DND-41 (cell line): ENCODE data around the gene CD81.

Experiments used
- ATAC-seq: fragments of 200-7000 bp; cut with Tn5 transposase; 3 replicates; pipeline ENCODE4 v1.9.1; 2021; ENCODE audit warnings: low read depth; ENCODE audit not compliant: insufficient read depth
- DNase-seq: peaks from one replicate; pipeline ENCODE4 v3.0.0-alpha.2; 2020
- H2AFZ ChIP-seq: 2 replicates; pipeline ENCODE4 v1.6.0; 2012; ENCODE audit warnings: low read depth, low read length
- H3K27ac ChIP-seq: 2 replicates; pipeline ENCODE4 v1.5.1; 2012; ENCODE audit warnings: low read length, inconsistent platforms
- H3K27me3 ChIP-seq: fragments of 200-600 bp; sonication (generic); 2 replicates; pipeline ENCODE4 v1.6.0; 2012; ENCODE audit warnings: low read length, mild to moderate bottlenecking, inconsistent platforms; ENCODE audit not compliant: insufficient read depth, poor library complexity
- H3K36me3 ChIP-seq: 2 replicates; pipeline ENCODE4 v1.5.1; 2012; ENCODE audit warnings: low read length, inconsistent platforms; ENCODE audit not compliant: insufficient read depth
- H3K4me1 ChIP-seq: 2 replicates; pipeline ENCODE4 v1.5.1; 2012; ENCODE audit warnings: mild to moderate bottlenecking, low read length; ENCODE audit not compliant: insufficient read depth
- H3K4me2 ChIP-seq: 2 replicates; pipeline ENCODE4 v1.6.0; 2012; ENCODE audit warnings: mild to moderate bottlenecking, moderate library complexity, low read length, inconsistent platforms; ENCODE audit not compliant: insufficient read depth
- H3K4me3 ChIP-seq, 2 experiments: fragments of 200-600 bp in 1 of 2; shearing (Covaris generic) in 1 of 2; 2 replicates each; pipeline ENCODE4 v1.5.1; 2012 to 2016; ENCODE audit warnings: inconsistent platforms in 2 of 2, low read length in 2 of 2, mild to moderate bottlenecking in 2 of 2, low read depth in 1 of 2, moderate library complexity in 1 of 2
- H3K79me2 ChIP-seq: 2 replicates; pipeline ENCODE4 v1.6.0; 2012; ENCODE audit warnings: low read length, inconsistent platforms; ENCODE audit not compliant: insufficient read depth
- H3K9ac ChIP-seq: 2 replicates; pipeline ENCODE4 v1.6.0; 2012; ENCODE audit warnings: low read depth, mild to moderate bottlenecking, inconsistent platforms, low read length, moderate library complexity
- H3K9me3 ChIP-seq: 2 replicates; pipeline ENCODE4 v1.5.1; 2012; ENCODE audit warnings: low read length, moderate library complexity, mild to moderate bottlenecking, inconsistent platforms; ENCODE audit not compliant: insufficient read depth, severe bottlenecking
- H4K20me1 ChIP-seq: 2 replicates; pipeline ENCODE4 v1.6.0; 2012; ENCODE audit warnings: low read length; ENCODE audit not compliant: insufficient read depth
- EZH2 ChIP-seq: IDR thresholded peaks from 3 replicates; pipeline ENCODE4 v1.6.1; 2012; ENCODE audit warnings: borderline replicate concordance, low read depth, mild to moderate bottlenecking, moderate library complexity, low read length, inconsistent platforms; ENCODE audit not compliant: severe bottlenecking
- TF ChIP-seq, protein P1 (sequence below): IDR thresholded peaks from 2 replicates; pipeline ENCODE4 v1.5.1; 2012; ENCODE audit warnings: borderline replicate concordance, low read length, moderate library complexity, mild to moderate bottlenecking; ENCODE audit not compliant: poor library complexity, severe bottlenecking; ENCODE audit errors: extremely low read depth

The CD81 gene

DNA sequence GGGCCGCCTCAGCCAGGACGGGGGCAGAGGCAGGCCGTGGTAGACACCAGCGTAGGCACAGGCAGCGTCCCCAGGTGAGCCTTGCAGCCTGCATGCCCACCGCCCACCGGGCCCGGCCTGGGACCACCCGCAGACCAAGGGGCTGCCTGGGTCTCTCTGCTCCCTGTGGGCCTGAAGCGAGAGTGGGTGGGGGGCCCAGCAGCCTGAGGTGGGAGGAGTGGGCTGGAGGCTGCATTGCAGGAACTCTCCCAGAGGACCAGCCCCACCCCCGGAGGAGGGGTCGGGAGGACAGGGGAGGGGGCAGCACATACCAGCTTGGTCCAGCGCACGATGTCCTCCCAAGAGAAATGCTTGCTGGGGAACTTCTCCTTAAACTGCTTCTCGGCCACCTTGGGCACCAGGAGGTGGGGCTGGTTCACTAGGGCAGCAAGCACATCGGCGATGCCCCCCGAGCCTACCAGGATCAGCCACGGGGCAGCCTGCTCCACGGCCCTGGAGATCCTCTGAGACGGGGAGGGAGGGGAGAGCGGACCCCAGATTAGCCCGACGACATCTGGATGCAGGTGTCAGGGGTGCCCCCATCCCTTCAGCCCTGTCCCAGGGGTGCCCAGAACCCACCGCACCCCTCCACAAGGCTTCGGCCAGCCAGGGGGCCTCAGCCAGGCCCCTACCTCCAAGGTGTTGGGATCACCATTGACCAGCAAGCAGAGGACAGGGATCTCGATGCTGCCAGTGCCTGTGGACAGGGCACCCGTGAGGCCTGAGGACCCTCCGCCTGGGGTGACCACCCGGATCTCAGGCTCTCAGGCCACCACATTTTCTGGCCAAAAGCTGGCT lies 41.0 kb downstream of the CD81 start:
- no peak for TF ChIP-seq EZH2
- TF ChIP-seq, protein P1, sequence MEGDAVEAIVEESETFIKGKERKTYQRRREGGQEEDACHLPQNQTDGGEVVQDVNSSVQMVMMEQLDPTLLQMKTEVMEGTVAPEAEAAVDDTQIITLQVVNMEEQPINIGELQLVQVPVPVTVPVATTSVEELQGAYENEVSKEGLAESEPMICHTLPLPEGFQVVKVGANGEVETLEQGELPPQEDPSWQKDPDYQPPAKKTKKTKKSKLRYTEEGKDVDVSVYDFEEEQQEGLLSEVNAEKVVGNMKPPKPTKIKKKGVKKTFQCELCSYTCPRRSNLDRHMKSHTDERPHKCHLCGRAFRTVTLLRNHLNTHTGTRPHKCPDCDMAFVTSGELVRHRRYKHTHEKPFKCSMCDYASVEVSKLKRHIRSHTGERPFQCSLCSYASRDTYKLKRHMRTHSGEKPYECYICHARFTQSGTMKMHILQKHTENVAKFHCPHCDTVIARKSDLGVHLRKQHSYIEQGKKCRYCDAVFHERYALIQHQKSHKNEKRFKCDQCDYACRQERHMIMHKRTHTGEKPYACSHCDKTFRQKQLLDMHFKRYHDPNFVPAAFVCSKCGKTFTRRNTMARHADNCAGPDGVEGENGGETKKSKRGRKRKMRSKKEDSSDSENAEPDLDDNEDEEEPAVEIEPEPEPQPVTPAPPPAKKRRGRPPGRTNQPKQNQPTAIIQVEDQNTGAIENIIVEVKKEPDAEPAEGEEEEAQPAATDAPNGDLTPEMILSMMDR: no peak
- no peaks in the 10 kb centered on the region for H3K79me2 ChIP-seq

DNA sequence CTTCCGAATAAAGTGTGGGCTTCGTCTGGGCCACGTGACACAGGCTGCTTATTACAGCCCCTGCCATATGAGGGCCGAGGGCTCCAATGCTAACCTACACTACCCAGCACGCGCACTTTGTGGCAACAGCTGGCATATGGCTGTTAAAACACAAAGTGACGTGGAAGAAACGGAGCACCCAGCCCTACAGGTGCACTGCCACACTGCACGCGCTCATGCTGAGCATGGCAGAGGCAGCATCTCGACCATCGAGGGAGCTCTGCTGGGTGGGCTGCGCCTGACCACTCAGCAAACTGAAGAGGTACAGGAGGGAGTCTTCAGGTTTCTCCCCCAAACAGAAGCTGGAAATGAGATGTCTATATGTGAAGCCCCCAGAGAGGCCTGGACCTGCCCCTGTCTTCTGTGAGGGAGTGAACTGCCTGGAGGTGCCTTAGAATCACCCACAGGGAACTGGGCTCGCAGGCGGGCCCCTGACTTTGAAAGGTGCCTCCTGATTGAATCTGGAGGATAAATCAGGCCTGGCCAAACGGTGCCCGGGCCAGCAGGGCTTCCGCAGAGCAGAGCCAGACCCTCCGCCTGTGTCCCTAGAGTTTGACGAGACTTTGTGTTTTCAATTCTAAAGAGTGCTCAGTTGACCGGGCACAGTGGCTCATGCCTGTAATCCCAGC lies 41.7 kb downstream of the CD81 start:
- H3K9ac ChIP-seq: no peak overlapping the region

More for the DNA sequence above, 41.0 kb downstream of the CD81 start:
- no peak overlapping the region for H2AFZ ChIP-seq
- DNase-seq: no peak
- no peak overlapping the region for H3K9ac ChIP-seq
- no peaks in the 10 kb centered on the region for H3K36me3 ChIP-seq
- no peak overlapping the region for H3K27ac ChIP-seq
- no peak for ATAC-seq
- H4K20me1 ChIP-seq: peaks cover 2% of the 10 kb centered on the region; the same call in 1 of the 2 replicates
- no peaks in the 10 kb centered on the region for H3K27me3 ChIP-seq
- H3K9me3 ChIP-seq: no peaks in the 10 kb centered on the region
- no peak overlapping the region for H3K4me2 ChIP-seq
- H3K4me3 ChIP-seq: no peak overlapping the region
- H3K4me1 ChIP-seq: peaks cover 5% of the 10 kb centered on the region; the same call in 1 of the 2 replicates

DNA sequence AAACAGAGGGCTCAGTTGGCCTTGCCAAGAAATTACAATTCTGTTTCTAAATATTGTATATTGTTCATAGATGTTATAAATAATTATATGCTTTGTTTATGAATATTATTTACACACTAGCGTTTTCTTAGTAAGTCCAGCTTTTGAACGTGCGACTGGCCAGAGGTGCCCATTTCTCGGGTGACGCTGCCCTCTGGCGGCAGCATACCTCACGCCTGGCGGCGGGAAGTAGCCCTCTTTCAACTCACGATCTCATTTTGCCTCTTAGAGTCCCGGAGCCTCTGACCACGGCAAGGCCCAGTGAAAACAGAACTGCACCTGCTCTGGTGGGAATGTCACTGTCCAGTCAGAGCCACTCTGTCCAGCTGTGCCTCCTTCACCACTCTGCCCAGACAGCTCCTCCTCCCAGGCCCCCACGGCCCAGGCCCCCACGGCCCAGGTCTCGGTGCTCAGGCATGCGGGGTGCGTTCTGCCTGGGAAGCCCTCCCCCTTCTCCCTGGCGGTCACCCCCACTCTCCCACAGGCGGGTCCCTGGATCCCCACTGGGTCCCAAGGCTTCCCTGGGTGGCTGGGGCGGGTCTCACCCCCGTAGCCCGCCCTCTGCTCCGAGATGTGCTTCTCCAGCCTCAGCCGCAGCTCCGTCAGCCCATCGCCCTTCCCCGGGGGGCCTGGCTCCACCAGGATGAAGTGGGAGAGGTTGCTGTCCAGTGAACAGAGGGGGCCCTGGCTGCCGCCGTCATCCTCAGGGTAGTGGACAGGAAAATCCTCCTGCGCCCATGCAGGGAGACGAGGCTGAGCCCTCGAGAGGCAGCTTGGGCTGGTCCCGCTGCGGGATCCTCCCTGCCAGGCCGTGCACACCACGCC lies 42.8 kb downstream of the CD81 start:
- H3K9me3 ChIP-seq: no peaks in the 10 kb centered on the region
- H2AFZ ChIP-seq: peak overlapping the region; percentile 48
- no peak overlapping the region for H3K9ac ChIP-seq
- peaks cover 2% of the 10 kb centered on the region; the same call in 1 of the 2 replicates for H4K20me1 ChIP-seq
- TF ChIP-seq, protein P1: peak; percentile 71
- no peak for TF ChIP-seq EZH2
- H3K36me3 ChIP-seq: no peaks in the 10 kb centered on the region
- H3K79me2 ChIP-seq: no peaks in the 10 kb centered on the region
- DNase-seq: peak; percentile 47
- ATAC-seq: peak; percentile 8; the same call in 1 of the 3 replicates
- no peaks in the 10 kb centered on the region for H3K27me3 ChIP-seq
- H3K27ac ChIP-seq: no peak overlapping the region
- H3K4me1 ChIP-seq: peaks cover 5% of the 10 kb centered on the region; the same call in 1 of the 2 replicates
- H3K4me3 ChIP-seq: no peak overlapping the region
- no peak overlapping the region for H3K4me2 ChIP-seq

More for the DNA sequence above, 41.7 kb downstream of the CD81 start:
- Histone ChIP-seq H3K27ac (no peak overlapping the region), H3K79me2 (no peaks in the 10 kb centered on the region), H3K27me3 (no peaks in the 10 kb centered on the region), H3K36me3 (no peaks in the 10 kb centered on the region), H2AFZ (no peak overlapping the region), H3K9me3 (no peaks in the 10 kb centered on the region), H4K20me1 (peaks cover 2% of the 10 kb centered on the region; the same call in 1 of the 2 replicates), H3K4me2 (no peak overlapping the region), H3K4me3 (no peak overlapping the region), H3K4me1 (peaks cover 5% of the 10 kb centered on the region; the same call in 1 of the 2 replicates)
- no peak for TF ChIP-seq EZH2
- TF ChIP-seq, protein P1: no peak
- ATAC-seq (no peak), DNase-seq (no peak)
